ENCODE measurements around the gene SH3RF3. TPM values are rescaled to one million over a fixed set of nuclear protein-coding genes. Genes with fewer than 3 reads are reported as not detected.

SH3RF3 gene
- 1 to 10 TPM; 4.5 to 6.4 (median 5.7) TPM for polyA plus RNA-seq (ENCODE audit: insufficient read length in 4 of 4)

DNA sequence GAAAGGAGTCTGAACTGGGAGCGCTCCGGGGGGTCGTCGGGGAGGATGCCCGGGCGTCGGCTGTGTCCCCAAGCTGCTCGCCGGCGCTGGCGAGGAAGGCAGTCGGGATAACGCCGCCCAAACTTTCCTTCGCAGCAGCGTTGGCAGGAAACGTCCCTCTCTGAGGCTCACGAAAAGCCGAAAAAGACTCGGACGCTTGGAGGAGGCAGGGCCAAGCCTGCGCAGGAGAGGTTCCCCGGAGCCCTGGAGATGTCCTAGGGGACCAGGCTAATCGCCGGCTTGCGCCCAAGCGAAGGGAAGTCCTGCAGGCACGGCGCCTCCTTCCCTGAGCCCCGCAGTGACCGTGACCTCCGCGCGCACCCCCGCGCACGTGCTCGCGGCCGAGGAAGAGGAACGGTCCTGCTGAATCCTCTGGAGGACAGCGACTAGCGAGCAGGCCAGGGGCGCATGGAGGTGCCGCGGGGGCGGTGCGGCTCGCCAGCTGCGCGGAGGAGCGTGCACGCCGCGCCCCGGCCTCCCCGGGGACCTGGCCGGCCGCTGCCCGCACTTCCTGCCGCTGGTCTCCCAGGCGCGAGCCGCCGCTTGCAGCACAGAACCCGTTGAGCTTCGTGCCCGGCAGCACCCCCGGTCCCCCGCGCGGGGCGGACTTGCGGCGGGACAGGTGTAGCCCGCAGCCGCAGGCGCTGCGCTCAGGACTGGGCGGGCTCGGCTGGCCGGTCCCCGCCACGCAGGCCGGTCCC, at the start of gene SH3RF3:
Gene SH3RF3, plus strand, starts transcription at position 590 of the 740 bp plus-strand sequence.
- DNase-seq (ENCODE audit: low read depth in 4 of 4, low spot score in 2 of 4): no peak

DNA sequence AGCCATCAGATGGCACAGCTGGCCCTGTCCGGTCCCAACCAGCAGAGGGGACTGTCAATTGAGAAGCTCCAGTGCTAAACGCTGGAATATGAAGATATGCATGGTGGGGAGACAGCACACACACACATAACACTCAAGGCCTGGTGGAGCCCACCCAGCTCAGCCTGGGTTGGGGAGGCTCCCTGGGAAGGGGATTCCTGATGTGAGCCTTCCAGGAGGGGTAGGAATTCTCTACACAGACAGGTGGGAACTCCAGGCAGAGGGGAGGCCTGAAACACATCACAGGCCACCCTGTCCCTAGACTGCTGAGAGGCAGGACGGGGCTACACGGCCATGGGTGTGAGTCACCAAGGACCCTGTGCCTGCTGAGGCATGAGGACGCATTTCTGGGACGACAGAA, 49.4 kb upstream of the SH3RF3 start:
- no peak for DNase-seq (ENCODE audit: low read depth in 4 of 4, low spot score in 2 of 4)

DNA sequence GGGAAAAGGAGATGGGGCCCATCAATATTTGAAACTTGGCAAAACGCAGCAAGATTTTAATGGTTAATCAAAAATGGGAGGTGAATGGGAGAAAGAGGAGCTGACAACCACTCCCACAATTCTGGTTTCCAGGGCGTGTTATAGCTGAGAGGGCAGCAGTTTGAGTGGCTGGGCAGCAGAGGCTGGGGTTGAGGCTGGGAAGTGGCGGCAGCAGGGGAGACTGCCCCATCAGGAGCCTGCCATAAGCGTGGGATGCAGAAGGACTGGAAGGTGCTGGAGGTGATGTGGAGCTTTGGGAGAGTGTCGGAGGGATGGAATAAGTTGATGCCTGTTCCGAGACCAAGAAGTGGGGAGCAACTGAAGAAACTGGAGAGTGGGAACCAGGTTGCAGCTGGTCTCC, 48.9 kb upstream of the SH3RF3 start:
- no peak for DNase-seq (ENCODE audit: low read depth in 4 of 4, low spot score in 2 of 4)

DNA sequence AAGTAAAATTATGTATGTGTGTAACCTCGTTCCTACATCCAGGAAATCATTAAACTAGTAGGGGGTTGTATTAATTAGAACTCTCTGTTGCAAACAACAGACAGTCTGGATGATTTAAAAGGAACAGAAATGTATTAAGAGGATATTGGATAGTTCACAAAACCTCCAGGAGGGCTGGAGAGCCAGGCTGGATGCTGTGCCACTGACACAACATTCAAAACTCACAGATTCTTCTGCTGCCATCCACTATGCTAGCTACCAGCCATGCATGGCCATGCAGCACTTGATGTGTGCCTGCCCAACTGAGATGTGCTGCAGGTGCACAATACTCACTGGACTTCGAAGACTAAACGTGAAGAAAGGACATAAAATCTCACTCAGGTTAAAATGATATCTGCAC, 48.2 kb upstream of the SH3RF3 start:
- no peak for DNase-seq (ENCODE audit: low read depth in 4 of 4, low spot score in 2 of 4)

DNA sequence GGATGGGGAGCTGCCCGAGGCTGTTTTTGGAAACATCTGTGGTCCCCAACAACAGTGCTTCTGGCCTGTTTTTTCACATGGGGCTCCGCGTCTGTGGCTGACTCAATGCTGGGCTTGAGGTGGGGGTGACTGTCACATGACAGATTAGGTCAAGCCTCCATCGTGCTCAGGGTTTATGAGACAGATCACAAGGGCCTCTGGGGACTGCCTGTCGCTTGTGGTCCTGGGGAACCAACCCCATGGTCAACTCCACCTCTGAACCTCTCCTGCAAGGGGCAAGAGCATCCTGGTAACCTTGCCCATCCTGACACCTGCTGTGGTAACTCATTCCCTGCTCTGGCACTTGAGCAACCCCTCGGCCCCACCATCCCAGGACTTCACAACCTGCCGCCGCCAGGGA, 47.6 kb upstream of the SH3RF3 start:
- no peak for DNase-seq (ENCODE audit: low read depth in 4 of 4, low spot score in 2 of 4)

DNA sequence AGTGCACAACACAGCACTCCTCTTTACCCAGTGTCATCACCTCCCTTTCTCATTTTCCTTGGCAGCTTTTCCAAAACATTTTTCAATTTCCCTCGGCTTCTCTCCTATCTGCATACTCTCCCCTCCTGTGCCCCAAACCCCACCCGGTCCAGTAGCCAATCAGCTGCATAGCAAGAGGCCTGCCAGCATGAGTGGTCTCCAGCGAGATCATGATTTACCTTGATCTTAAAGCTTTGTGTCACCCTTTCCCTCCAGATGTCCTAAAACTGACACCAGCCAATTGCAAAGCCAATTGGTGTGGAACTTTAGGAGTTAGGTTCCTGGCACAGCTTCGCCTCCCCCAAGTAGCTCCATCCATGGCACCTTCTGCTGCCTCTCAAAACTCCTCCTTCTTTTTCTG, 45.2 kb upstream of the SH3RF3 start:
- no peak for DNase-seq (ENCODE audit: low read depth in 4 of 4, low spot score in 2 of 4)

DNA sequence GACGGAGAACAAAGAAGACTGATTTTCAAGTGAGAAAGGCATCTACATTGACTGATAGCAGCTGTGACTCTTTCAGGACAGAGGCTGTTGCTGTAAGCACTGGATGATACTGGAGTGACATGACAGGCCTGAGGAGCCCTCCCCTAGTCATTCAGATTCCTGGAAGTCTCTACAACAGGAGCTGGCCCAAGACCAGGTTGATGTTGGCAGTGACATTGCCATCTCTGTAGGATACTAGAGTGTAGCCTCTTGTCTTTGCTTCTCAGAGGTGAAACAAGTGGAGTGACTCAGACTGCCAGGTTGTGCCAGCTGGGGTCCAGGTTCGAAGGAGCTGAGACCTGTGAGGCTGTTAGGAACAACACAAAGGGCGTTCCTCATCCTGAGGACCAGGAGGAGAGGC, 44.7 kb upstream of the SH3RF3 start:
- DNase-seq (ENCODE audit: low read depth in 4 of 4, low spot score in 2 of 4): no peak

DNA sequence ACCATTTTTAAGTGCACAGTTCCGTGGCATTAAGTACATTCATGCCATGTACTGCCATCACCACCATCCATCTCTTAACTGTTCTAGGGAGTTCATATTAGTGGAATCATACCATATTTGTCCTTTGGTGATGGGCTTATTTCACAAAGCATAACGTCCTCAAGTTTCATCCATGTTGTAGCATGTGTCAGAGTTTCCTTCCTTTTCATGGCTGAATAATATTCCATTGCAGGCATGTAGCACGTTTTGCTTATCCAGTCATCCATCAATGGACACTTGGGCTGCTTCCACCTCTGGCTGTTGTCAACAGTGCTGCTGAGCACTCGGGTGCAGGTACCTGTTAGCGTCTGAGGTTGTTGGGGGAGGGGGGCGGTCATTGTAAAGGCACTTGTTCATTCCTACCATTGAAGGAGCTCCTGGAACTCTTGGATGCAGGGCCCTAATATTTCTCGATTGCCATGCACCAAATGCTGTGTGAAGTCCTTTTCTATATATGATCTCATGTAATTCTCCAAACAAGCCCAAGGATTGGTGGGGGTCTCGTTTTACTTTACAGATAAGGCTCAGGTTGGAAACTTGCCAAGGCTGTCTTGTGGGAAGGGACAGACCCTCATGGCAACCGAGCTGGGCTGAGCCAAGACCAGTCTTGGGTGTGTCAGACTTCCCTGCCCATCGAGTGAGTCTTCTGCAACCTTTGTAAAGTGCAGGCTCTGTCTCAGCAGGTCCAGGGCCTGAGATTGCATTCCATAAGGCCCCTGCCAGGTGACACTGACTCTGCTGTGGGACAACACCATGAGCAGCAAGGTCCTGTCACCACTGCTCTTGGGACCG, 42.9 kb upstream of the SH3RF3 start:
- no peak for DNase-seq (ENCODE audit: low read depth in 4 of 4, low spot score in 2 of 4)

DNA sequence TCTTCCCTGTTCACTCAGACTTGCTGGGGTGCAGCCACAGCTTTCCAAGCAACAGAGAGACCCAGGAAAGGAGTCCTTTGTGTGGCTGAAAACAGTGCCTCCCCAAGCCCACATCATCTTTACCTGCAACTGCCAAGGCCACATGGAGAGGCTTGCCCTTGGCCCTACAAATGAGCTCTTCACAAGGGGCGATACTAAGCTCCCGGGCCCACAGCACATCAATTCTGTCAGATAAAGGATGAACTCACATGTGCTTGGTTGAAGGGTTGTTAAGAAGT, 42.3 kb upstream of the SH3RF3 start:
- no peak for DNase-seq (ENCODE audit: low read depth in 4 of 4, low spot score in 2 of 4)

DNA sequence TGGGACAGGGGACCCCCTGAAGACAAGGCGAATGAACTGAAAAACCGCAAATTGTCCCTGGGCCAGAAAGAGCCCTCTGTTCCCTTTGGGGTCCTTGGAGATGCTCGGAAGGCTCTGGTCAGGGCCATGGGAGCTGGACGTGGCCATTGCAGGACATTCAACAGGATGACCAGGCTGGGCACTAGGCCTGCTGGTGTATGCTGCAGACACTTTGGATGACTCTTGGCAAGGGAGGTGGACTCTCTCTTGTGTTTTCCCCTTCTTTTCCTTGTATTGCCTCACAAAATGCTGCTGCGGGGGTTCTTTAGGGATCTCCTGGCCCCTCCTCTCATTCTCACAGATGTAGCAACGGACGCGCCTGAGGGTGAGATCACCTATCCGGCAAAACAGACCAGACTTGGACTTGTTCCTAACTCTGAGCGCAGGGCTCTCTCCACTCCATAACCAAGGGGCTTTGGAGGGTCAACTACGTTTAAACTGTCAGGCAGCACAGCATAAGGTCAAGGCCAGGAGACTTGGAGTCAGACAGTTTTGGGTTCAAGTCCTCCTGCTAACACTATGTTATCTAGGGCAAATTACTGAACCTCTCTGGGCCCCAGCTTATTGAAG, 41.8 kb upstream of the SH3RF3 start:
- DNase-seq (ENCODE audit: low read depth in 4 of 4, low spot score in 2 of 4): no peak

DNA sequence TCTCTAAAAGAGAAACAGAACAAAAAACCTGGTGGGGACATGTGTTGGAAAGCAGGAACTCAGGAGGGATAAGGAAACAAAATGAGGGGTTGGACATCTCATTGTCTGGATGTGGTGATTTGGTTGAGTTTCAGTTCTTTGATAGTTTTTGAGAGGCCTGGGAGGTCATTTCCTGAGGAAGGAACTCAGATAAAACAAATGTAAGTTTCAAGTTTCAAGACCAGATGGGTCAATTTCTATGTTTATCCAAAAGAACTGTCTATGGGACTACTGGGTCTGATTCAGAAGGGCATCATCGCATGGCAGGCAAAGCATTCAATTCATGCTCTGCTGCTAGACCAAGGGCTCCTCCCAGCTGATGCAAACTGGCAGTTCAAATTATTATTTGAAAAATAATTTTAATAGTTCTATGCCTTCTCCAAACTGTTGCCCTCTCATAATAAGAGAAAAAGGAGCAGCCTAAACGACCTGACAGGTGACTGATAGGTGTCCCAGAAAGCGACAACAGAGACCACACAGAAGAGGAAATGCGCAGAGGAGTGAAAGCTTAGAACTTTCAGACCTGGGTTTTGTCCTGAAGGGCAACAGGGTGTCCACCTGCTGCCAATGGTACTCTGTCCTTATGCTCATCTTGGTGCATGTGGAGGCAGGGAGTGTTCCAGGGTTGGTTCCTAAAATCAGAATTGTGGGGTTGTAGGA, 39.3 kb upstream of the SH3RF3 start:
- DNase-seq (ENCODE audit: low read depth in 4 of 4, low spot score in 2 of 4): no peak

DNA sequence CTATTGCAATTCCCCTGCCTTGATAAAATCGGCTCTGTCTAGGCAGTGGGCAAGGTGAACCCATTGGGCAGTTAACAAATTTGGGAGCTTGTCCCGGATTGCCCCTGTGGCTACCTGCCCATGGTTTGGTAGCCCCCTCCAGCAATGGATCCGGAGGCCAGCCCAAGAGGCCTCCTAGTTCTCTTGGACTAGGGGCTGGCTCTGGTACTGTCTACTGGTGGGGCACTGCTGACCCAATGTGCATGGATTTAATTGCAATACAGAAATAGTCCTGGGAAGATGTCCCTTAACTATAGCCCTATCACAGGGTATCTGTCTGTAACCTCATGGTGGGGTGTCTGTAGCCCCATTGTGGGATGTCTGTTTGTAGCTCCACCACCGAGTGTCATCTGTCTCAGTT, 37.5 kb upstream of the SH3RF3 start:
- DNase-seq (ENCODE audit: low read depth in 4 of 4, low spot score in 2 of 4): no peak

DNA sequence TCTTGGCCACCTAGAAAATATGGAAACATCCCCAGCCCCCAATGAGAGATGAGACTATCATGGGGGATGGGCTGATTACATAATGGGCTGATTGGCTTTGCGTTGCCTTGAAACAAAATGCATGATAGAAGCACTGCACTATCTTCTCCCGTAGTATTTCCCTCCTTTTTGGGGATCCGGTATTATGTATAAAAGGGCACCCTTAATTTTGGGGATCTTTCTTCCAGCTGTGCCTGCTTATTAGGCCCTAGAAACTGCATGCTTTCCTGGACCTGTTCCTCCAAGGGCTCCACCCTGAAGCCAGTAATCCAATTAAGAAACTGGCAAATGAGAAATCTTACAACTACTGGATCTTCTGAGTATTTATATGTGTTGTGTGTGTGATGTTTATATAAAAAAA, 34.9 kb upstream of the SH3RF3 start:
- no peak for DNase-seq (ENCODE audit: low read depth in 4 of 4, low spot score in 2 of 4)

DNA sequence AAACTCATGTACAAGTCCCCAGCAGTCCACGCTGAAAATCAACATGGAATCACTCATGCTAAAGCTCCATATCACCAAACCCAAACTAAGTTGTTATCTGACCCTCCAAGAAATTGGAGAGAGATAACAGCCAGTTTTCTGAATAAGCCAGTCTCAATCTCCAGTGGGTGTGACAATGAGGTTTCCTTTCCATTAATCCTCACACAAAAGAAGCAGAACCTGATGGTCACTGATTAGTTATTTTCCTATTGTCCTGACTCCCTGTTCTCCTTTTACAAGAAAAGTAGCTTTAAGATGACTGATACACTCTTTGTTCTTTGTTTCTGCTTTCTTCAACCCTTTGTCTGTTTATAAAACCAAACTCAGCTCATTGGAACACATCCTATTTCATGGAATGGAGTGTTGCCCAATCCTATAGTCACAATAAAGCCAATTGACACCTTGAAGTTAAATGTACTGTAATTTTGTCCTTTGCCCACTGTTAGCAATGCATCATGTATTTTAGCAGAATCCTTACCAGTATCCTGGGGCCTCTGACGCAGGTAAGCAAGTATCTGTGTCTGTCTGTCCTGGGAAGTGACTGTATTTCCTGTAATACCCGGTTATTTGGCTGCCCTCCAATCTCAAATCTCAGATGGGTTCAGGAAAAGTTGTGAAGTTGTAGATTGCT, 30.6 kb upstream of the SH3RF3 start:
- DNase-seq (ENCODE audit: low read depth in 4 of 4, low spot score in 2 of 4): no peak

DNA sequence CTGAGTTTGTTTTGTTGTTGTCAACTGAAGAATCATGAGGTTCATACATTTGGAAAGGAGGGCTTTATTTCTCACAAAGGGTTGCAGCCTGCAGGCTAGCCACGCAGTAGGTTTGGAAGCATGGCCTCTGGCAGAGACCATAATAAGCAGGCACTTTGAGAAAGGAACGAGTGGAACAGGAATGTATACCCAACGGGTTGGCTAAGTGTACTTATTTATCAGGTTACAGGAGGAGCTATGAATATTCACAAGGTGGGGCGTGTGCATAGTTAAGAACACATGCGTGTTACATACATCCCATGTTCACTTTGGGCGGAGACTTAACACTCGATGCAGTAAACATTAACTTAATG, 30.1 kb upstream of the SH3RF3 start:
- no peak for DNase-seq (ENCODE audit: low read depth in 4 of 4, low spot score in 2 of 4)

DNA sequence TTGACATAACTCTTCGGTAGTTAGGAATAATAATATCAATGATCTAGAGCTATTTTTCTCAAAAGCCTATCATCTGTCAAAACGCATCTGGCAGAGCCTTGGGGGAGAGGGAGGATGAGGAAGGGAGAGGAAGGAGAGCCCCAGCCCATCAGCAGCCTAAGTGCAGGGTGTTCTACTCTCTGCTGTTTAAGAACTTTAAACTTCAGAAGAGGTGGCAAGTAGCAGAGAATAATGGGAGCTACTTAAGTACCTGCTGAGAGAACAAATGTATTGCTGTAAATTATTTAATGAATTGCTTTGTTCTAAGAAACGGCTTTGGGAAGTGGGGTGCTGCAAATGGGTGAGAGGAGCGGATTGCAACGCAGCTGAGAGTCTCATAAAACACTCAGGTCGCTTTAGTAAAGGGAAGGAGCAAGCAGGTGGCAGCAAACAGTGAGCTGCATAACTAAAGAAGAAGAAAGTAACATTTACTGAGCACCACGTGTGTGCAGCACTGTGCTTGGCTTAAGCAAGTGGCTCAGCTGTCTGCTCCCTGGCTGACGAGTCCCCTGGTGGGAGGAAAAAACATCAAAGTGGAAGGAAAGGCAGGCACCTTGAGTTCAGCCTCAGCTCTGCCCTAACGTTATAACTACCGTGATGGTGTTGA, 26.3 kb upstream of the SH3RF3 start:
- DNase-seq (ENCODE audit: low read depth in 4 of 4, low spot score in 2 of 4): no peak

DNA sequence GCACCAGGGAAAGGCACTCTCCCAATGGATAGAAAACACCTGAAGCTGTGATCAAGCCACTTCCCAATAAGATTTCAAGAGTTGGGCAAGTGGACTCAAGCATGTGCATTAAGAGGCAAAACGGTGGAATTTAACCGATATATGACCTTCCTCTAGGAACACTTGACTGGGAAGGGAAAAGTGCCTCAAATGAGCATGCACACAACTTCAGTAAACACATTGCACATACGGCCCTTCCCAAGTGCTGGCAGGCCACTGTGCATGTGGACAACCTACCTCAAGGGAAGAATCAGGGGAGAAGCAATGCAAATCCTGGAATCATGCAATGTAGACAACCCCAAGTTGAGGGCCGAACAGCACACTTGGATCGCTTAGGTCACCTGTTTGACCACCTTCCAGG, 23.9 kb upstream of the SH3RF3 start:
- no peak for DNase-seq (ENCODE audit: low read depth in 4 of 4, low spot score in 2 of 4)

DNA sequence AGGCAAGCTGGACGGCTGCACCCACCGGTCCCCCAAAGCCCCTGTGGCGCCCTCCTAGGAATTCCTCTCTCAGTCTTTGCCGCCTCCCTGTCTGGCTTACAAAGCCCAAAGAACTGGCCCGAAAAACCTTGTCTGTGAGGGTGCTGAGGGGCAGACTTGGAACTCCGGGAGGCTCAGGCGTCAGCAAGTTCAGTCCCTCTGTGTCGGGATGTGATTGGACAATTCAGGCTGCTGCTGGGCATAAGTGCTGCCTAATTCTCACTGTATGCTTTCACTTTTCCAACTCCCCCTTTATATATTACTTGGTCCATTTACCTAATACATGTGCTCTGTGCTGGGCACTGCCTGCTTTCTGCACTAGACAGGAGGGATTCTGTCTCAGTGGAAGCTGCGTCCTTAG, 20.3 kb upstream of the SH3RF3 start:
- no peak for DNase-seq (ENCODE audit: low read depth in 4 of 4, low spot score in 2 of 4)

DNA sequence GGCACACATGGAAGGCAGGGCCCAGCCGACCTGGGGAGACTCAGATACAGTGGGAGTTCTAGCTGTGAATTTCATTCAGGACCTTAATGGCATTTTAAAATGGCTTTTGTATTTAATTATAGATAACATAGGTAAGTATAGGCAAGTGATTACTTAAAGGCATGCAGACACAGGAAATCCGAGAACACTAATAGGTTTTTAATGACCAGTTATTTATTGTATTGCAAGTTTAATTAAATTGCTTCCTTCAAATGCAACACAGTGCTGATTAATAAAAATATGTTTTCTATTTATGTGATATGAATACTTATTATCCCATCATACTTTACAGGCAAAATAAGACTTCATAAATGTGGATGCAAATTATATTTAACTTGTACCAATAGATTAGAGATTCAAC, 19.7 kb upstream of the SH3RF3 start:
- DNase-seq (ENCODE audit: low read depth in 4 of 4, low spot score in 2 of 4): no peak

DNA sequence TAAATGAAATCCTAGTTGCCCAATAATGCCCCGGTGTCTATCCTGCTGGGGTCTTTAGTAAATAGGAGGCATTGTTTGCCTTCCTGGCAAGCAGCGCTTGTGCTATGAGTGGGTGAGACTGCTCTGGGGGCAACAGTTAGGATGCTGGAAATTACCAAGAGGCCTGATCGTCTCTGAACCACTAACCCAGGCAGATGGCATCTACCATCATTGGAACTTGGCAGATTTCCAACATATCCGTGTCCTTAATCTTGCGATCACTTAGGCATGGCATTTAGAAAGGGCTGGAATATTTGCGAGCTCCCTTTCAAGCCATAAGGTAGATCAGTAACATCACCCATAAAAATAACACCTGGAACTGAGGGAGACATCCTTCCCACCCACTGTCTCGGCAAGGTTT, 18.8 kb upstream of the SH3RF3 start:
- DNase-seq (ENCODE audit: low read depth in 4 of 4, low spot score in 2 of 4): no peak
